ENCODE results near the gene RNF183.

GRCh38 chr9:113322671-113323070 lies 19.5 kb upstream of the RNF183 start:
- TF ChIP-seq POLR2A (IDR thresholded peaks at IDR 0.05; ENCODE audit: low read depth, low read length): no peak
- TF ChIP-seq NFE2L2 (IDR thresholded peaks at IDR 0.05; ENCODE audit: low read depth, low read length): no peak
- no peak for TF ChIP-seq CTCF (conservative IDR thresholded peaks at IDR 0.05; ENCODE audit: low read depth, low read length)
- no peak for TF ChIP-seq FOS (IDR thresholded peaks at IDR 0.05; ENCODE audit: low read depth, low read length)
- no peak for TF ChIP-seq RAD21 (IDR thresholded peaks at IDR 0.05; ENCODE audit: low read length)
- no peak for TF ChIP-seq MAFK (IDR thresholded peaks at IDR 0.05; ENCODE audit: low read depth, low read length)
- TF ChIP-seq BHLHE40 (IDR thresholded peaks at IDR 0.05; ENCODE audit: low read depth, low read length): no peak
- no peak for TF ChIP-seq ELK1 (IDR thresholded peaks at IDR 0.05; ENCODE audit: borderline replicate concordance, low read depth, low read length)
